ENCODE results near the gene POLL.

Gene POLL

DNA sequence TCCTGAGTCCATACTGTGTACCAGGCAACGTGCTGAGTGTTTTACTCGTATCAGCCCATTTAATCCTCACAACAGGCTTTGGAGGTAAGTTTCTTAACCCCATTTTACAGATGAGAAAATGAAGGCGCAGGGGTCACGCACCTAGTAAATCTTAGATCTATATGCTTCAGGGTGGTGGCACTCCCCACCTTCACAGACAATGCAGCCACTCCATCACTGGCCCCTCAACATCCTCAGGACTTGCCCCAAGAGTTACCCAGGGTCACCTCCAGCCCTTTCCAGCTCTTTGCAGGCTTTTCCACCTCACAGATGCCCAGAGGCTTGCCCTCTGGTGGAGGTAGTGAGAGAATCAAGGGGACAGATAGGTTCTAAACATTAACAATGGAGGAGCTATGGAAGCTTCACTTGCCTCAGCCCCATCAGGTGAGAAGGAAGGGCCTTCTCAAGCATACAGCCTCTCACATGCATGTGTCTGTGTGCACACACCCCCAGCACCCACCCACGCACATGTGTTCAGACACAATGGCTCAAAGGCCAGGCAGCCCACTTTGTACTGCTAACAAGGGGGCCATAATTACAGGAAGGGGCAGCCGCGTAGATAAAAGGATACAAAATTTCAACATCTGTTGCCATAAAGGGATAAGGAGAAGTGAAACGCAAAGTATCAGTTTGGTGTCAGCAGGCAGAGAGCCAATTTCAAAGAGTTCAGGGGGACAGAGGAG, 29.2 kb upstream of the POLL start:
- Histone ChIP-seq H3K27me3 (ENCODE audit: control insufficient read depth, insufficient read depth, low read length) (no peaks in the 10 kb centered on the region), H3K4me3 (ENCODE audit: low read length) (no peak overlapping the region), H3K27ac (ENCODE audit: low read depth, low read length) (no peak overlapping the region), H3K9ac (ENCODE audit: low read length) (no peak overlapping the region), H3K36me3 (ENCODE audit: control insufficient read depth, insufficient read depth, low read length) (peaks cover 10% of the 10 kb centered on the region), H3K4me1 (ENCODE audit: control insufficient read depth, insufficient read depth, low read length) (no peaks in the 10 kb centered on the region)

DNA sequence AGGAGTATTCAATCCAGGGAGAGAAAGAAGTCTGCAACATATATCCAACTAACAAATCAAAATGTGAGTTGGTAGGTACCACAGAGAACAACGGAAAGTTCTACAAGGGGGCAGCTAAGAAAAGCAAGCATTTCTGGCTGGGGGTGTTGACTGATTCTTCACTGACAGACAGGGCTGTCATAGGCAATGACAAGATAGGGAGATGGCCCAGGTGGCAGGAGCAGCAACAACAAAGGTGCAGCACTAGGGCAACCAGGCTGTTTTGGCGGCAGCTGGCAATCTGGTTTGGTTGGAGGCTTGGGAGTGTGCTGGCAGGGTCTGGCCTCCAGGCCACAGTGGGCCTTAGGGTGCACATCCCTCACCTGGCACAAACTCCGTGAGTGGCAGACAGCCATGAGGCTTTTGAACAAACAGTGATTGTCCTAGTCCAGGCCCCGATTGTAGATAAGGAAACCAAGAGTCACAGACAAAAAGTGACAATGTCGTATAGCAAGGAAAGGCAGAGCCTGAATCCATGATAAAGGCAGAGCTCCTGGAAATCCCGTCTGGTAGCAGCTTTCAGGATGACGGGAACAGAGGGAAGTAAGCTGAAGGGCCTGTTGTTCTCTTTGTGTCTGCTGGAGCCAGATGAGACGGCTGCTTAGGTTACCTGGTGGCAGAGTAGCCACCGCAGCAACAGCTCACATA, 28.5 kb upstream of the POLL start:
- Histone ChIP-seq H3K4me1 (ENCODE audit: control insufficient read depth, insufficient read depth, low read length) (no peaks in the 10 kb centered on the region), H3K9ac (ENCODE audit: low read length) (no peak overlapping the region), H3K27me3 (ENCODE audit: control insufficient read depth, insufficient read depth, low read length) (no peaks in the 10 kb centered on the region), H3K36me3 (ENCODE audit: control insufficient read depth, insufficient read depth, low read length) (peaks cover 10% of the 10 kb centered on the region), H3K27ac (ENCODE audit: low read depth, low read length) (no peak overlapping the region), H3K4me3 (ENCODE audit: low read length) (no peak overlapping the region)

DNA sequence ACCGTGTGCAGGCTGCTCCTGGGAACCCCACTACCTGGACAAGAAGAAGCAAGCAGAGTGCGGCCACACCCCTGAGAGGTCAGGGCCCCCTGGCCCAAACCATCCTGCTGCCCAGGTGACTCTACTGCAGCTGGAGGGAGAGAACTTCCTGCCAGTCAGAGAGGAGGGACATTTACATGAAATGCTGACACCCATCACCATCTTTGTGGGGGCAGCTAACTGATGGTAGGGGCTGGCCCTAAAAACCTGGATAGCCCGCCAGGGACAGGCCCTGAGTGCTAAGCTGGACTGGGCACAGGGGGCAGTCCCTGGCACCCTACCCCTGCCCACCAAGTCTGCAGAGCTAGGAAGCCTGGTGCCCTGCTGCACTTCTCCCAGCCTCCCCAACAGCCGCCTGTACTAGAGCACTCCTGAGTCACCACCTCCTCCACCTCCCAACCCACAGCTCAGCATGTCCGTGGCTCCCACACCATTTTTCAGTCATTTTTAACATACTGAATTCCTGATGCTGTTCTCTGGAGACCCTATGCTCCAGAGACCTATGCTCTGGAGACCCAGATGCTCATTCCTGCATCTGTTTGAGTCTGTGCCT, 27.6 kb upstream of the POLL start:
- H3K27ac ChIP-seq (ENCODE audit: low read depth, low read length), result no peak overlapping the region
- no peaks in the 10 kb centered on the region for H3K4me1 ChIP-seq (ENCODE audit: control insufficient read depth, insufficient read depth, low read length)
- H3K27me3 ChIP-seq (ENCODE audit: control insufficient read depth, insufficient read depth, low read length), result no peaks in the 10 kb centered on the region
- H3K36me3 ChIP-seq (ENCODE audit: control insufficient read depth, insufficient read depth, low read length), result peaks cover 18% of the 10 kb centered on the region
- H3K4me3 ChIP-seq (ENCODE audit: low read length), result no peak overlapping the region
- no peak overlapping the region for H3K9ac ChIP-seq (ENCODE audit: low read length)

- Histone ChIP-seq H3K36me3 (ENCODE audit: control insufficient read depth, insufficient read depth, low read length) (peaks cover 17% of the 10 kb centered on the region), H3K27me3 (ENCODE audit: control insufficient read depth, insufficient read depth, low read length) (no peaks in the 10 kb centered on the region), H3K4me3 (ENCODE audit: low read length) (no peak overlapping the region), H3K9ac (ENCODE audit: low read length) (no peak overlapping the region), H3K27ac (ENCODE audit: low read depth, low read length) (no peak overlapping the region), H3K4me1 (ENCODE audit: control insufficient read depth, insufficient read depth, low read length) (no peaks in the 10 kb centered on the region)
Measured at GRCh38 chr10:101614663-101615524, 26.8 kb upstream of the POLL start.

GRCh38 chr10:101613646-101614045, 25.6 kb upstream of the POLL start:
- H3K27ac ChIP-seq (ENCODE audit: low read depth, low read length), result no peak overlapping the region
- no peaks in the 10 kb centered on the region for H3K27me3 ChIP-seq (ENCODE audit: control insufficient read depth, insufficient read depth, low read length)
- no peak overlapping the region for H3K4me3 ChIP-seq (ENCODE audit: low read length)
- H3K36me3 ChIP-seq (ENCODE audit: control insufficient read depth, insufficient read depth, low read length), result peaks cover 18% of the 10 kb centered on the region
- no peaks in the 10 kb centered on the region for H3K4me1 ChIP-seq (ENCODE audit: control insufficient read depth, insufficient read depth, low read length)
- H3K9ac ChIP-seq (ENCODE audit: low read length), result no peak overlapping the region

DNA sequence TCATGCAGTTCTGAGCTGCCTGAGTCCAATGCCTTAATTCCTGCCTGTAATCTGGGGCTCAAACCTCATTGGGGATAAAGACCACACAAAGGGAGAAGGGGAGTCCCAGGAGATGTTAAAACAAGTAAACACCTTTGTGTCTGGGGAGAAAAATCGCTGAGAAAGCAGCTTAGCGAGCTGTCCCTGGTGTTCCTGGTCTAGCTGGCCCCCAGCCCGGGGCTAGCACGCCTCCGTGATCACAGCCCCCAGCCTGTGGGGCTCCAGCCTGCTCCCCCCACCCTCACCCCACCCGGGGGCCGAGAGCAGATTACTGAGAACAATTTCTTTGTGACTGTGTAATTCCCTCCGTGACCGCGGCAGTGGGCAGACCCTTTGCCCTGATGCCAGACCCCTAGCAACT, 24.8 kb upstream of the POLL start:
- no peak overlapping the region for H3K9ac ChIP-seq (ENCODE audit: low read length)
- H3K36me3 ChIP-seq (ENCODE audit: control insufficient read depth, insufficient read depth, low read length), result peaks cover 18% of the 10 kb centered on the region
- H3K4me1 ChIP-seq (ENCODE audit: control insufficient read depth, insufficient read depth, low read length), result no peaks in the 10 kb centered on the region
- no peak overlapping the region for H3K27ac ChIP-seq (ENCODE audit: low read depth, low read length)
- H3K27me3 ChIP-seq (ENCODE audit: control insufficient read depth, insufficient read depth, low read length), result no peaks in the 10 kb centered on the region
- H3K4me3 ChIP-seq (ENCODE audit: low read length), result no peak overlapping the region

DNA sequence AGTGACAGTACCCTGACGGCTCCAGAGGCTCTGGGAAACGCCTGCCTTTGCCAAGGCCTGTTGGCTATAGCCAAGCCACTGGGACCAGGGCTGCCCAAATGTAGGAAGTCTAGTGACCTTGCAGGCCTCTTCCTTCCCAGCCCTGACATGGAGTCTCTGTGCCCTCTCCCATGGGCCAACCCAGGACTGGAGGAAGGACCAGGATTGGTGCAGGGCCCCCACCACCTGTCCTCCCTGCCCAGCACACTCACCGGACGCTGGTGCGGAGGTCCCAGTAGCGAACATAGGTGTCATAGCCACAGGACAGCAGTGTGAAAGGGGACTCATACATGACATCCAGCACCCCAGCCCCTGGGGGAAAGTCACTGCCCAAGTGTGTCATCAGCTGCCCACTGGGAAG, 24.0 kb upstream of the POLL start:
- Histone ChIP-seq H3K4me1 (ENCODE audit: control insufficient read depth, insufficient read depth, low read length) (no peaks in the 10 kb centered on the region), H3K27ac (ENCODE audit: low read depth, low read length) (no peak overlapping the region), H3K27me3 (ENCODE audit: control insufficient read depth, insufficient read depth, low read length) (no peaks in the 10 kb centered on the region), H3K9ac (ENCODE audit: low read length) (no peak overlapping the region), H3K36me3 (ENCODE audit: control insufficient read depth, insufficient read depth, low read length) (peaks cover 18% of the 10 kb centered on the region), H3K4me3 (ENCODE audit: low read length) (no peak overlapping the region)

DNA sequence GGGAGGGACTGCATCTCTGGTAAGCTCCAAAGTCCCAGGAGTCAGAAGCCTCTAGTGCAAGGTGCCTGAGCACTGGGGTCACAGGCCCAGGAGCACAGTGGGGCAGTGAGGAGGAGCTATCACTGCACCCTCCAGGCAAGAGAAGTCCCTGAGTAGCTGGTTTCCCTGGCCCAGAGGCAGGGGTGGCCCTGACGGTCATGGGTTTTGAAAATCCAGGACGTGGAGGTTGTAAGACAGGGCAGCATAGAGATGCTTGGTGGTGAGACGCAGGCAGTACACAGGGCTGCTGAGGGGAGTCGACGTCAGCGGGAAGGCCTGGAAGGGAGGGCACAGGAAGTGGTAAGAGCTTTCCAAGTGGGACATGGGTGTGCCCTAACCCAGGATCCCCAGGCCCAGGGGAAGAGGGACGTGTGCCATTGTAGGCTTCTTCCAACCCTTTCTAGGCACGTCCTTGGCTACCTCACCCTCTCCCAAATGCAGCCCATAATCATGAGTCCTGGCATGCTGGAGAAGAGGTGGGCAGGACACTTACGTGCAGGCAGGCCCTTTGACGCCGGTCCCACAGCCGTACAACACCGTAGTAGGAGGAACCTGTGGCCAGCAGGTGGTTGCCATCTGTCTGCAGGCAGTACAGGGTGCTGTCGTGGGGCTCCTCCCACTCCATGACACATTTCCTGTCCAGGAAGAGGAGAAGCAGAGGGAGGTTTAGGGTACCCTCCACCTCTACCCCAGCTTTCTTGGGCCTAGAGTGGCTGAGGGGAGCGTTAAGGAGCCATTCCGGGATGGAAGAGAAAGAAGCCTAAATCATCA, 23.2 kb upstream of the POLL start:
- H3K4me3 ChIP-seq (ENCODE audit: low read length), result no peak overlapping the region
- H3K27ac ChIP-seq (ENCODE audit: low read depth, low read length), result no peak overlapping the region
- H3K36me3 ChIP-seq (ENCODE audit: control insufficient read depth, insufficient read depth, low read length), result peaks cover 17% of the 10 kb centered on the region
- no peaks in the 10 kb centered on the region for H3K4me1 ChIP-seq (ENCODE audit: control insufficient read depth, insufficient read depth, low read length)
- H3K27me3 ChIP-seq (ENCODE audit: control insufficient read depth, insufficient read depth, low read length), result no peaks in the 10 kb centered on the region
- no peak overlapping the region for H3K9ac ChIP-seq (ENCODE audit: low read length)

DNA sequence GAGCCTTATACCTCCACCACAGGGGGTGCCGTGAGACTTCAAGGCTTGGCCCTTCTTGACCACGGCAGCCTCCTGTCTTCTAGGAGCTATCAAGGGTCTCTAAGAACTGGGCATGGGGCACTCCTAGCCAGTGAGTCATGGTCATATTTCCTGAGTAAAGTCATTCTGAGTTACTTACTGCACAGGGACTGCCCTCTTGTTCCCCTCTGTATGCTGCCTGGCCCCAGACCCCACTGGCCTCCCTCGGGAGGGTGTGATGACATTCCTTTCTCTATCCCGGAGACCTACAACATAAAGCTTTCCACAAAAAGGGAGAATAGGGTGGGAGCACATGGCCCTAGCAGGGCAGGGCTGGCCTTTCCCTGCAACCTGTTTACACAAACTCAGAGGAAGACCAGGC, 21.4 kb upstream of the POLL start:
- Histone ChIP-seq H3K36me3 (ENCODE audit: control insufficient read depth, insufficient read depth, low read length) (peaks cover 17% of the 10 kb centered on the region), H3K27ac (ENCODE audit: low read depth, low read length) (no peak overlapping the region), H3K4me3 (ENCODE audit: low read length) (no peak overlapping the region), H3K4me1 (ENCODE audit: control insufficient read depth, insufficient read depth, low read length) (no peaks in the 10 kb centered on the region), H3K9ac (ENCODE audit: low read length) (no peak overlapping the region), H3K27me3 (ENCODE audit: control insufficient read depth, insufficient read depth, low read length) (no peaks in the 10 kb centered on the region)

- H3K36me3 ChIP-seq (ENCODE audit: control insufficient read depth, insufficient read depth, low read length), result peaks cover 17% of the 10 kb centered on the region
- no peaks in the 10 kb centered on the region for H3K27me3 ChIP-seq (ENCODE audit: control insufficient read depth, insufficient read depth, low read length)
- H3K4me3 ChIP-seq (ENCODE audit: low read length), result no peak overlapping the region
- H3K4me1 ChIP-seq (ENCODE audit: control insufficient read depth, insufficient read depth, low read length), result no peaks in the 10 kb centered on the region
- H3K9ac ChIP-seq (ENCODE audit: low read length), result no peak overlapping the region
- H3K27ac ChIP-seq (ENCODE audit: low read depth, low read length), result no peak overlapping the region
Measured at GRCh38 chr10:101607124-101607523, 19.1 kb upstream of the POLL start.

DNA sequence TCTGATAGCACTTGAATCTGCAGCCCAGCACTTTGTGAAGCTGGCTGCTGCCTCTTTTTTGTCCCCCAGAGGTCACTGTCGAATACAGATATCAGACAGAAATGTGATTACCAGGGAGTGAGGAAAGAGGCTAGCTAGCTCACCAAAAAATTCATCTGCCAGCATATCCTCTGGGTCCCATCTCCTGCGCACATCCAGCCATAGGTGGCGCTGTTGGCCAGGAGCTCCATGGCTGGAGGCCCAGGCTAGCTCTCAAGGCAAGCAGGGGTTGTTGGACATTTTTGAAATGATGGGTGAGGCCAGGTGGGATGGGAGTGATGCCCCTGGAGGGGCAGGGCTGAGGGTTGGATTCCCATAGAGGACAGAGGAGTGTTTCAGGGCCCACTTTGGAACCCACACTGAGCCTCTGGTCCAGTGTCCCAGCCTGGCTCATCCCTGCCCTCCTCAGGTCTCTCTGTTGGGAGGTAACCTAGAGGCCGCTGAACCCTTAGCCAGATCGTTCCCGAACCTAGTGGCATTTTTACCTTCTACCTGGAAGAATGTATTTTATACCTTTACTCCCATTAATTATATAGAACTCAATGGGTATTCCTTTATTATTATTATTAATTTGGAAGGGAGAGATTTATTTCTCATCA, 14.8 kb upstream of the POLL start:
- no peak overlapping the region for H3K9ac ChIP-seq (ENCODE audit: low read length)
- no peaks in the 10 kb centered on the region for H3K27me3 ChIP-seq (ENCODE audit: control insufficient read depth, insufficient read depth, low read length)
- H3K4me1 ChIP-seq (ENCODE audit: control insufficient read depth, insufficient read depth, low read length), result no peaks in the 10 kb centered on the region
- H3K4me3 ChIP-seq (ENCODE audit: low read length), result no peak overlapping the region
- no peak overlapping the region for H3K27ac ChIP-seq (ENCODE audit: low read depth, low read length)
- peaks cover 5% of the 10 kb centered on the region for H3K36me3 ChIP-seq (ENCODE audit: control insufficient read depth, insufficient read depth, low read length)
